Stimulated activated CD8-positive, alpha-beta memory T cell treated with anti-CD3 and anti-CD28 coated beads, Interleukin-4, amount 100 ng/mL, for 1 hour (primary cell): ENCODE measurements around the gene HDC.

Experiments used
- DNase-seq, 2 donors: peaks; one replicate each; pipeline ENCODE4 v3.0.0-alpha.2; 2020; ENCODE audit warnings: low read depth in 2 of 2, low spot score in 1 of 2

The HDC gene

GRCh38 chr15:50227076-50227475, 38.5 kb downstream of the HDC start:
- no peak for DNase-seq

- no peak for DNase-seq
Observed at GRCh38 chr15:50225938-50226337, 39.6 kb downstream of the HDC start.

GRCh38 chr15:50225057-50225456, 40.5 kb downstream of the HDC start:
- DNase-seq = no peak

- no peak for DNase-seq
Observed at GRCh38 chr15:50224606-50225005, 40.9 kb downstream of the HDC start.

- no peak for DNase-seq
Observed at GRCh38 chr15:50222181-50222580, 43.3 kb downstream of the HDC start.

GRCh38 chr15:50219820-50220219, 45.7 kb downstream of the HDC start:
- no peak for DNase-seq

- no peak for DNase-seq
Observed at GRCh38 chr15:50218691-50219090, 46.8 kb downstream of the HDC start.

- DNase-seq = no peak
Observed at GRCh38 chr15:50218291-50218690, 47.2 kb downstream of the HDC start.

- no peak for DNase-seq
Observed at GRCh38 chr15:50210462-50211157, 54.9 kb downstream of the HDC start.

- no peak for DNase-seq
Observed at GRCh38 chr15:50209809-50210208, 55.7 kb downstream of the HDC start.

GRCh38 chr15:50206020-50206419, 59.5 kb downstream of the HDC start:
- no peak for DNase-seq

- DNase-seq = no peak
Observed at GRCh38 chr15:50202003-50202402, 63.5 kb downstream of the HDC start.

- no peak for DNase-seq
Observed at GRCh38 chr15:50192926-50193620, 72.5 kb downstream of the HDC start.

- DNase-seq = no peak
Observed at GRCh38 chr15:50192164-50192563, 73.4 kb downstream of the HDC start.
